GM12878 (cell line): ENCODE measurements around the gene FAM171A1. TPM values are rescaled to one million over a fixed set of nuclear protein-coding genes. Genes with fewer than 3 reads are reported as not detected.

Source experiments
- ATAC-seq: fragments of 200-7000 bp; cut with Tn5 transposase; 3 replicates; pipeline ENCODE4 v1.9.1; 2020; ENCODE audit warnings: mild to moderate bottlenecking, moderate library complexity
- BruUV-seq: library from RNA; stranded (reverse); fragments of 400-500 nt; replicated peaks from 2 replicates; lab custom pipeline; 2021; lab: Mats Ljungman, UMichigan
- CTCF ChIA-PET: fragments of 300-600 bp; sonication (Branson Sonifier 250); formaldehyde crosslinking; extraction: SDS; loops from one replicate; lab custom pipeline; 2021; ENCODE audit warnings: inconsistent platforms; lab: Yijun Ruan, JAX
- POLR2A ChIA-PET: fragments of 350-600 bp; formaldehyde crosslinking; extraction: SDS; loops from one replicate; lab custom pipeline; 2021; ENCODE audit warnings: inconsistent platforms; lab: Charles Lee
- RAD21 ChIA-PET: fragments of 300-600 bp; sonication (Branson Sonifier 250); formaldehyde crosslinking; loops from one replicate; lab custom pipeline; 2023; ENCODE audit warnings: antibody characterized with exemption; ENCODE audit not compliant: unreplicated experiment; lab: Charles Lee
- SMC1A ChIA-PET: fragments of 300-600 bp; sonication (Branson Sonifier 250); formaldehyde crosslinking; loops from one replicate; lab custom pipeline; 2023; ENCODE audit not compliant: unreplicated experiment, uncharacterized antibody; lab: Charles Lee
- DNase-seq: peaks from one replicate; pipeline ENCODE4 v3.0.0-alpha.2; 2011; ENCODE audit warnings: low read depth, low spot score
- FAIRE-seq: peaks from 3 replicates; lab custom pipeline; 2011; peaks lifted over from hg19 to GRCh38; lab: Jason Lieb, UNC
- H2AFZ ChIP-seq: 2 replicates; pipeline ENCODE4 v1.6.0; 2011; ENCODE audit warnings: low read depth, low read length, control low read depth; ENCODE audit not compliant: control insufficient read depth
- H3K27ac ChIP-seq: 2 replicates; pipeline ENCODE4 v1.5.1; 2011; ENCODE audit warnings: control low read depth; ENCODE audit not compliant: control insufficient read depth, insufficient read depth
- H3K27me3 ChIP-seq, 2 experiments: replicated peaks in 1 of 2; 2 replicates each; pipeline versions ENCODE4 v1.6.0 to v1.6.1; 2011; ENCODE audit warnings: low read length in 1 of 2; ENCODE audit not compliant: control insufficient read depth in 2 of 2, insufficient read depth in 2 of 2
- H3K36me3 ChIP-seq, 2 experiments: 2 replicates each; pipeline ENCODE4 v1.5.1; 2011; ENCODE audit warnings: low read length in 1 of 2; ENCODE audit not compliant: control insufficient read depth in 2 of 2, insufficient read depth in 2 of 2
- H3K4me1 ChIP-seq: 2 replicates; pipeline ENCODE4 v1.6.1; 2011; ENCODE audit warnings: mild to moderate bottlenecking, low read length, moderate library complexity, mixed read lengths; ENCODE audit not compliant: control insufficient read depth, insufficient read depth
- H3K4me2 ChIP-seq: 2 replicates; pipeline ENCODE4 v1.6.0; 2011; ENCODE audit warnings: control low read depth; ENCODE audit not compliant: control insufficient read depth, insufficient read depth
- H3K4me3 ChIP-seq: fragments of 200-600 bp; sonication (generic); 2 replicates; pipeline ENCODE4 v1.5.1; 2016
- H3K79me2 ChIP-seq: 2 replicates; pipeline ENCODE4 v1.6.0; 2011; ENCODE audit warnings: low read length; ENCODE audit not compliant: control insufficient read depth, insufficient read depth
- H3K9ac ChIP-seq: 2 replicates; pipeline ENCODE4 v1.8.0; 2011; ENCODE audit warnings: low read length, control low read depth, mixed read lengths; ENCODE audit not compliant: control insufficient read depth, insufficient read depth
- H3K9me3 ChIP-seq: replicated peaks from 3 replicates; pipeline ENCODE4 v1.5.1; 2011; ENCODE audit warnings: mild to moderate bottlenecking, low read length; ENCODE audit not compliant: control insufficient read depth, insufficient read depth
- H4K20me1 ChIP-seq: 2 replicates; pipeline ENCODE4 v1.6.0; 2011; ENCODE audit not compliant: control insufficient read depth, insufficient read depth
- BHLHE40 ChIP-seq, 2 experiments: fragments of 450-650 bp in 1 of 2; IDR thresholded peaks; 2 replicates each; pipeline ENCODE4 v1.6.1; 2011 to 2017; ENCODE audit warnings: low read depth in 2 of 2, borderline replicate concordance in 1 of 2, improper control_type of control experiment in 1 of 2, low read length in 1 of 2, mild to moderate bottlenecking in 1 of 2
- FOXM1 ChIP-seq: IDR thresholded peaks from 2 replicates; pipeline ENCODE4 v1.6.1; 2012; ENCODE audit warnings: low read depth, mild to moderate bottlenecking, inconsistent platforms, low read length, moderate library complexity
- MXI1 ChIP-seq: fragments of 150-350 bp; IDR thresholded peaks from 2 replicates; pipeline ENCODE4 v1.6.1; 2011; ENCODE audit warnings: low read depth, mild to moderate bottlenecking, inconsistent platforms, low read length, improper control_type of control experiment
- NR2C1 ChIP-seq: fragments of 450-650 bp; IDR thresholded peaks from 2 replicates; pipeline ENCODE4 v1.6.1; 2017; ENCODE audit warnings: antibody characterized with exemption, mild to moderate bottlenecking, moderate library complexity
- PAX5 ChIP-seq: IDR thresholded peaks from 2 replicates; pipeline ENCODE4 v1.6.1; 2011; ENCODE audit warnings: low read depth, low read length, borderline replicate concordance
- RBBP5 ChIP-seq: fragments of 200-600 bp; sonication (generic); conservative IDR thresholded peaks from 2 replicates; pipeline ENCODE4 v1.6.1; 2016
- RELA ChIP-seq: fragments of 450-650 bp; IDR thresholded peaks from 2 replicates; pipeline ENCODE4 v1.8.0; 2014; ENCODE audit warnings: borderline replicate concordance; ENCODE audit not compliant: partially characterized antibody
- SREBF1 ChIP-seq: IDR thresholded peaks from 2 replicates; pipeline ENCODE4 v1.6.1; 2012; ENCODE audit warnings: mild to moderate bottlenecking, low read length
- STAT1 ChIP-seq: fragments of 450-650 bp; conservative IDR thresholded peaks from 2 replicates; pipeline ENCODE4 v1.6.1; 2014; ENCODE audit warnings: antibody characterized with exemption, mild to moderate bottlenecking
- ZNF207 ChIP-seq: fragments of 450-650 bp; IDR thresholded peaks from 2 replicates; pipeline ENCODE4 v1.6.1; 2014; ENCODE audit warnings: antibody characterized with exemption, mild to moderate bottlenecking, borderline replicate concordance
- WGBS: methylation state at CpG from one replicate; pipeline ENCODE4 v1.1.6; 2016; ENCODE audit warnings: low lambda C conversion rate; ENCODE audit not compliant: insufficient replicate concordance, insufficient coverage; ENCODE audit errors: missing lambda C conversion rate; 5-methylcytosine and 5-hydroxymethylcytosine counted together
- in situ Hi-C: fragments of 300-500 bp; cut with MboI; formaldehyde crosslinking; loops from 9 replicates; pipeline ENCODE4 v1.14.3; 2018; ENCODE audit warnings: mixed read lengths
- intact Hi-C: fragments of 100-400 bp; cut with micrococcal nuclease; formaldehyde crosslinking; loops from one replicate; pipeline ENCODE4 v1.14.2; 2022; ENCODE audit not compliant: unreplicated experiment
- polyA plus RNA-seq, 11 experiments: library from polyadenylated mRNA; depleted of rRNA in 4 of 11; unstranded in 6 of 11; stranded (reverse) in 5 of 11; fragments of >200 nt; fragmentation: Nextera tagmentation in 4 of 11; fragmentation: Illumina TruSeq in 1 of 11; extraction: Ambion mirVana in 4 of 11; extraction: Trizol in 1 of 11; gene quantifications; 1 replicate in 1 of 11; 2 replicates in 10 of 11; pipeline versions ENCODE4 v1.2.1 to v1.2.3, GENCODE V29; 2011 to 2016; ENCODE audit warnings: inconsistent platforms in 2 of 11, missing spikeins in 2 of 11, low read depth in 1 of 11
- total RNA-seq, 4 experiments: library from RNA; depleted of rRNA in 3 of 4; stranded (reverse); fragments of >200 nt in 3 of 4; fragmentation: Illumina TruSeq in 1 of 4; extraction: Trizol in 1 of 4; gene quantifications; 2 replicates each; pipeline versions ENCODE4 v1.2.1 to v1.2.3, GENCODE V29; 2013 to 2021
- TF ChIP-seq, protein P1 (sequence below): fragments of 450-650 bp; formaldehyde crosslinking; IDR thresholded peaks from 2 replicates; pipeline ENCODE4 v1.5.0; 2022; ENCODE audit warnings: mild to moderate bottlenecking, missing genetic modification characterization
- TF ChIP-seq, protein P2 (sequence below): fragments of 150-350 bp; IDR thresholded peaks from 2 replicates; pipeline ENCODE4 v1.6.1; 2016; ENCODE audit warnings: low read depth, low read length
- TF ChIP-seq, protein P3 (sequence below), 3 experiments: IDR thresholded peaks in 2 of 3; conservative IDR thresholded peaks in 1 of 3; 2 replicates each; pipeline ENCODE4 v1.5.1; 2011; ENCODE audit warnings: low read depth in 3 of 3, low read length in 3 of 3, mild to moderate bottlenecking in 3 of 3, control low read depth in 2 of 3, moderate library complexity in 2 of 3, inconsistent platforms in 1 of 3, mixed read lengths in 1 of 3; ENCODE audit not compliant: control insufficient read depth in 2 of 3, insufficient read depth in 1 of 3; ENCODE audit errors: extremely low read depth in 1 of 3

Gene FAM171A1
- total and polyA plus RNA-seq, 10 of the 15 experiments (the other 5 are each of a cell fraction or from before 2014, with no cell fraction given), result 0.05 to 0.28 (median 0.10) TPM; not detected in 1

DNA sequence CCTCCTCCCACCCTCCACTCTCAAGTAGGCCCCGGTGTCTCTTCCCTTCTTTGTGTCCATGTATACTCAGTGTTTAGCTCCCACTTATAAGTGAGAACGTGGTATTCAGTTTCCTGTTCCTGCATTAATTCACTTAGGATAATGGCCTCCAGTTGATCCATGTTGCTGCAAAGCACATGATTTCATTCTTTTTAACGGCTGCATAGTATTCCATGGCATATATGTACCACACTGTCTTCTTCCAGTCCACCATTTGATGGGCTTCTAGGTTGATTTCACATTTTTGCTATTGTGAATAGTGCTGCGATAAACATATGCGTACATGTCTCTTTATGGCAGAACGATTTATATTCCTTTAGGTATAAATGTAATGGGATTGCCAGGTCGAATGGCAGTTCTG is 51.0 kb downstream of the FAM171A1 start:
- H3K79me2 ChIP-seq, result no peaks in the 10 kb centered on the region
- WGBS, result 44% methylated on average over 7 of the region's 7 CpGs
- H3K27me3 ChIP-seq, result no peaks in the 10 kb centered on the region
- RAD21 ChIA-PET, result no interaction called here
- FAIRE-seq (no peak), ATAC-seq (no peak), DNase-seq (no peak)
- H3K4me2 ChIP-seq, result no peak overlapping the region
- no peak overlapping the region for H3K4me3 ChIP-seq
- no peaks in the 10 kb centered on the region for H3K4me1 ChIP-seq
- no peaks in the 10 kb centered on the region; the same call in 2 of the 3 replicates for H3K9me3 ChIP-seq
- H4K20me1 ChIP-seq, result no peaks in the 10 kb centered on the region
- intact Hi-C loops (no loop called here), in situ Hi-C loops (no loop called here)
- no TSS peak for BruUV-seq
- CTCF ChIA-PET, result no interaction called here
- no peak for TF ChIP-seq NR2C1
- TF ChIP-seq PAX5, result no peak
- no peak for TF ChIP-seq RELA
- TF ChIP-seq STAT1, result no peak
- TF ChIP-seq MXI1, result no peak
- TF ChIP-seq, protein P1, sequence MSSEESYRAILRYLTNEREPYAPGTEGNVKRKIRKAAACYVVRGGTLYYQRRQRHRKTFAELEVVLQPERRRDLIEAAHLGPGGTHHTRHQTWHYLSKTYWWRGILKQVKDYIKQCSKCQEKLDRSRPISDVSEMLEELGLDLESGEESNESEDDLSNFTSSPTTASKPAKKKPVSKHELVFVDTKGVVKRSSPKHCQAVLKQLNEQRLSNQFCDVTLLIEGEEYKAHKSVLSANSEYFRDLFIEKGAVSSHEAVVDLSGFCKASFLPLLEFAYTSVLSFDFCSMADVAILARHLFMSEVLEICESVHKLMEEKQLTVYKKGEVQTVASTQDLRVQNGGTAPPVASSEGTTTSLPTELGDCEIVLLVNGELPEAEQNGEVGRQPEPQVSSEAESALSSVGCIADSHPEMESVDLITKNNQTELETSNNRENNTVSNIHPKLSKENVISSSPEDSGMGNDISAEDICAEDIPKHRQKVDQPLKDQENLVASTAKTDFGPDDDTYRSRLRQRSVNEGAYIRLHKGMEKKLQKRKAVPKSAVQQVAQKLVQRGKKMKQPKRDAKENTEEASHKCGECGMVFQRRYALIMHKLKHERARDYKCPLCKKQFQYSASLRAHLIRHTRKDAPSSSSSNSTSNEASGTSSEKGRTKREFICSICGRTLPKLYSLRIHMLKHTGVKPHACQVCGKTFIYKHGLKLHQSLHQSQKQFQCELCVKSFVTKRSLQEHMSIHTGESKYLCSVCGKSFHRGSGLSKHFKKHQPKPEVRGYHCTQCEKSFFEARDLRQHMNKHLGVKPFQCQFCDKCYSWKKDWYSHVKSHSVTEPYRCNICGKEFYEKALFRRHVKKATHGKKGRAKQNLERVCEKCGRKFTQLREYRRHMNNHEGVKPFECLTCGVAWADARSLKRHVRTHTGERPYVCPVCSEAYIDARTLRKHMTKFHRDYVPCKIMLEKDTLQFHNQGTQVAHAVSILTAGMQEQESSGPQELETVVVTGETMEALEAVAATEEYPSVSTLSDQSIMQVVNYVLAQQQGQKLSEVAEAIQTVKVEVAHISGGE (CRISPR knock-in tag), result no peak
- TF ChIP-seq, protein P2, sequence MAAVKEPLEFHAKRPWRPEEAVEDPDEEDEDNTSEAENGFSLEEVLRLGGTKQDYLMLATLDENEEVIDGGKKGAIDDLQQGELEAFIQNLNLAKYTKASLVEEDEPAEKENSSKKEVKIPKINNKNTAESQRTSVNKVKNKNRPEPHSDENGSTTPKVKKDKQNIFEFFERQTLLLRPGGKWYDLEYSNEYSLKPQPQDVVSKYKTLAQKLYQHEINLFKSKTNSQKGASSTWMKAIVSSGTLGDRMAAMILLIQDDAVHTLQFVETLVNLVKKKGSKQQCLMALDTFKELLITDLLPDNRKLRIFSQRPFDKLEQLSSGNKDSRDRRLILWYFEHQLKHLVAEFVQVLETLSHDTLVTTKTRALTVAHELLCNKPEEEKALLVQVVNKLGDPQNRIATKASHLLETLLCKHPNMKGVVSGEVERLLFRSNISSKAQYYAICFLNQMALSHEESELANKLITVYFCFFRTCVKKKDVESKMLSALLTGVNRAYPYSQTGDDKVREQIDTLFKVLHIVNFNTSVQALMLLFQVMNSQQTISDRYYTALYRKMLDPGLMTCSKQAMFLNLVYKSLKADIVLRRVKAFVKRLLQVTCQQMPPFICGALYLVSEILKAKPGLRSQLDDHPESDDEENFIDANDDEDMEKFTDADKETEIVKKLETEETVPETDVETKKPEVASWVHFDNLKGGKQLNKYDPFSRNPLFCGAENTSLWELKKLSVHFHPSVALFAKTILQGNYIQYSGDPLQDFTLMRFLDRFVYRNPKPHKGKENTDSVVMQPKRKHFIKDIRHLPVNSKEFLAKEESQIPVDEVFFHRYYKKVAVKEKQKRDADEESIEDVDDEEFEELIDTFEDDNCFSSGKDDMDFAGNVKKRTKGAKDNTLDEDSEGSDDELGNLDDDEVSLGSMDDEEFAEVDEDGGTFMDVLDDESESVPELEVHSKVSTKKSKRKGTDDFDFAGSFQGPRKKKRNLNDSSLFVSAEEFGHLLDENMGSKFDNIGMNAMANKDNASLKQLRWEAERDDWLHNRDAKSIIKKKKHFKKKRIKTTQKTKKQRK, result no peak
- TF ChIP-seq, protein P3, sequence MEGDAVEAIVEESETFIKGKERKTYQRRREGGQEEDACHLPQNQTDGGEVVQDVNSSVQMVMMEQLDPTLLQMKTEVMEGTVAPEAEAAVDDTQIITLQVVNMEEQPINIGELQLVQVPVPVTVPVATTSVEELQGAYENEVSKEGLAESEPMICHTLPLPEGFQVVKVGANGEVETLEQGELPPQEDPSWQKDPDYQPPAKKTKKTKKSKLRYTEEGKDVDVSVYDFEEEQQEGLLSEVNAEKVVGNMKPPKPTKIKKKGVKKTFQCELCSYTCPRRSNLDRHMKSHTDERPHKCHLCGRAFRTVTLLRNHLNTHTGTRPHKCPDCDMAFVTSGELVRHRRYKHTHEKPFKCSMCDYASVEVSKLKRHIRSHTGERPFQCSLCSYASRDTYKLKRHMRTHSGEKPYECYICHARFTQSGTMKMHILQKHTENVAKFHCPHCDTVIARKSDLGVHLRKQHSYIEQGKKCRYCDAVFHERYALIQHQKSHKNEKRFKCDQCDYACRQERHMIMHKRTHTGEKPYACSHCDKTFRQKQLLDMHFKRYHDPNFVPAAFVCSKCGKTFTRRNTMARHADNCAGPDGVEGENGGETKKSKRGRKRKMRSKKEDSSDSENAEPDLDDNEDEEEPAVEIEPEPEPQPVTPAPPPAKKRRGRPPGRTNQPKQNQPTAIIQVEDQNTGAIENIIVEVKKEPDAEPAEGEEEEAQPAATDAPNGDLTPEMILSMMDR (IDR thresholded peaks at IDR 0.05 in 2 of 3, conservative IDR thresholded peaks at IDR 0.05 in 1 of 3; ENCODE audit: control insufficient read depth in 2 of 3, extremely low read depth in 1 of 3, insufficient read depth in 1 of 3, low read depth in 3 of 3, low read length in 3 of 3), result no peak
- no peak for TF ChIP-seq SREBF1
- TF ChIP-seq ZNF207, result no peak
- no peak for TF ChIP-seq BHLHE40 (IDR thresholded peaks at IDR 0.05; ENCODE audit: borderline replicate concordance in 1 of 2, low read depth in 2 of 2, low read length in 1 of 2)
- TF ChIP-seq FOXM1, result no peak
- no peak for TF ChIP-seq RBBP5
- H3K36me3 ChIP-seq, result no peaks in the 10 kb centered on the region
- H2AFZ ChIP-seq, result no peak overlapping the region
- POLR2A ChIA-PET, result no interaction called here
- no peak overlapping the region for H3K9ac ChIP-seq
- SMC1A ChIA-PET, result no interaction called here
- no peak overlapping the region for H3K27ac ChIP-seq
